CD14-positive monocyte (primary cell): ENCODE results near the gene SHPK. TPM values are rescaled to one million over a fixed set of nuclear protein-coding genes. Genes with fewer than 3 reads are reported as not detected.

Experiments used
- DNase-seq, 3 donors: peaks; one replicate each; pipeline ENCODE4 v3.0.0-alpha.2; 2011 to 2022
- H2AFZ ChIP-seq: 2 replicates; pipeline ENCODE4 v1.6.0; 2012; ENCODE audit warnings: mild to moderate bottlenecking, low read depth, low read length, inconsistent platforms; ENCODE audit not compliant: insufficient read depth, poor library complexity, severe bottlenecking
- H3K27ac ChIP-seq, 2 donors: 1 replicate in 1 of 2; 2 replicates in 1 of 2; pipeline ENCODE4 v1.5.1; 2012 to 2013; ENCODE audit warnings: low read length in 2 of 2, control low read depth in 1 of 2, inconsistent platforms in 1 of 2, low read depth in 1 of 2, mild to moderate bottlenecking in 1 of 2
- H3K27me3 ChIP-seq, 2 donors: one replicate each; pipeline versions ENCODE4 v1.6.0 to v1.6.1; 2011 to 2013; ENCODE audit warnings: low read length in 2 of 2; ENCODE audit not compliant: control insufficient read depth in 2 of 2, insufficient read depth in 2 of 2
- H3K36me3 ChIP-seq, 2 donors: replicated peaks in 1 of 2; 1 replicate in 1 of 2; 2 replicates in 1 of 2; pipeline versions ENCODE4 v1.5.1 to v1.6.1; 2012 to 2013; ENCODE audit warnings: low read length in 2 of 2, control low read depth in 1 of 2, inconsistent platforms in 1 of 2, mild to moderate bottlenecking in 1 of 2; ENCODE audit not compliant: insufficient read depth in 2 of 2, control insufficient read depth in 1 of 2
- H3K4me1 ChIP-seq, 2 donors: 1 replicate in 1 of 2; 2 replicates in 1 of 2; pipeline versions ENCODE4 v1.5.1 to v1.6.1; 2012 to 2013; ENCODE audit warnings: low read length in 2 of 2, control low read depth in 1 of 2, inconsistent platforms in 1 of 2, mild to moderate bottlenecking in 1 of 2, moderate library complexity in 1 of 2; ENCODE audit not compliant: insufficient read depth in 2 of 2, control insufficient read depth in 1 of 2
- H3K4me2 ChIP-seq: replicated peaks from 2 replicates; pipeline ENCODE3; 2012; ENCODE audit warnings: low read length, moderate library complexity, mild to moderate bottlenecking; ENCODE audit not compliant: poor library complexity, severe bottlenecking; ENCODE audit errors: extremely low read depth
- H3K4me3 ChIP-seq, 3 experiments: fragments of 200-600 bp in 1 of 3; sonication (generic) in 1 of 3; replicated peaks in 1 of 3; 1 replicate in 2 of 3; 2 replicates in 1 of 3; pipeline ENCODE4 v1.5.1; 2011 to 2013; ENCODE audit warnings: low read length in 3 of 3, mild to moderate bottlenecking in 3 of 3, control low read depth in 2 of 3, low read depth in 2 of 3, inconsistent platforms in 1 of 3, moderate library complexity in 1 of 3
- H3K79me2 ChIP-seq: 2 replicates; pipeline ENCODE4 v1.6.0; 2012; ENCODE audit warnings: mild to moderate bottlenecking, control low read depth, inconsistent platforms, low read length, moderate library complexity; ENCODE audit not compliant: insufficient read depth
- H3K9ac ChIP-seq: 2 replicates; pipeline ENCODE4 v1.6.0; 2017; ENCODE audit warnings: low read length, mild to moderate bottlenecking; ENCODE audit not compliant: insufficient read depth, poor library complexity, severe bottlenecking
- H3K9me3 ChIP-seq, 2 donors: replicated peaks in 1 of 2; 1 replicate in 1 of 2; 2 replicates in 1 of 2; pipeline versions ENCODE4 v1.5.1 to v1.6.1; 2012 to 2013; ENCODE audit warnings: low read length in 2 of 2, control low read depth in 1 of 2; ENCODE audit not compliant: control insufficient read depth in 1 of 2, insufficient read depth in 1 of 2
- H4K20me1 ChIP-seq: 2 replicates; pipeline ENCODE4 v1.6.0; 2012; ENCODE audit warnings: mild to moderate bottlenecking, low read length, control low read depth, moderate library complexity; ENCODE audit not compliant: insufficient read depth
- H3K27ac Mint-ChIP-seq, 7 donors: one replicate each; pipeline ENCODE4 v1.8.0; 2020; ENCODE audit warnings: mild to moderate bottlenecking in 7 of 7, mixed read lengths in 7 of 7, moderate library complexity in 6 of 7, inconsistent platforms in 2 of 7
- H3K27me3 Mint-ChIP-seq, 3 donors: one replicate each; pipeline ENCODE4 v1.8.0; 2021 to 2022; ENCODE audit warnings: low read depth in 3 of 3, mild to moderate bottlenecking in 3 of 3, mixed read lengths in 3 of 3, moderate library complexity in 3 of 3, inconsistent platforms in 1 of 3
- H3K36me3 Mint-ChIP-seq, 2 donors: one replicate each; pipeline ENCODE4 v1.8.0; 2020; ENCODE audit warnings: mixed read lengths in 2 of 2, inconsistent platforms in 1 of 2, mild to moderate bottlenecking in 1 of 2
- H3K4me1 Mint-ChIP-seq: one replicate; pipeline ENCODE4 v1.8.0; 2020; ENCODE audit warnings: mild to moderate bottlenecking, mixed read lengths
- H3K4me3 Mint-ChIP-seq, 2 donors: one replicate each; pipeline ENCODE4 v1.8.0; 2020; ENCODE audit warnings: mild to moderate bottlenecking in 2 of 2, mixed read lengths in 2 of 2, moderate library complexity in 1 of 2
- H3K9me3 Mint-ChIP-seq, 7 donors: one replicate each; pipeline ENCODE4 v1.8.0; 2020 to 2022; ENCODE audit warnings: mixed read lengths in 7 of 7, mild to moderate bottlenecking in 6 of 7, moderate library complexity in 6 of 7, inconsistent platforms in 2 of 7
- WGBS: methylation state at CpG from one replicate; pipeline ENCODE4 v1.1.5; 2013; ENCODE audit warnings: missing lambda C conversion rate; ENCODE audit not compliant: insufficient coverage; 5-methylcytosine and 5-hydroxymethylcytosine counted together
- intact Hi-C, 2 donors: fragments of 100-400 bp; cut with micrococcal nuclease; formaldehyde crosslinking; loops; one replicate each; pipeline versions ENCODE4 v1.15.0 to v1.15.1; 2023
- polyA plus RNA-seq, 3 donors: library from polyadenylated mRNA; depleted of rRNA in 1 of 3; unstranded in 2 of 3; stranded (reverse) in 1 of 3; fragments of 300-500 nt in 2 of 3; fragments of >200 nt in 1 of 3; fragmentation: Illumina TruSeq in 2 of 3; gene quantifications; 1 replicate in 2 of 3; 2 replicates in 1 of 3; pipeline ENCODE4 v1.2.3, GENCODE V29; 2012 to 2021
- TF ChIP-seq, protein P1 (sequence below): fragments of 200-600 bp; IDR thresholded peaks from one replicate; pipeline ENCODE4 v1.8.0; 2022; ENCODE audit warnings: antibody characterized with exemption, mild to moderate bottlenecking

The SHPK gene
- polyA plus RNA-seq, 3 donors: 4.3 to 4.6 (median 4.6) TPM

DNA sequence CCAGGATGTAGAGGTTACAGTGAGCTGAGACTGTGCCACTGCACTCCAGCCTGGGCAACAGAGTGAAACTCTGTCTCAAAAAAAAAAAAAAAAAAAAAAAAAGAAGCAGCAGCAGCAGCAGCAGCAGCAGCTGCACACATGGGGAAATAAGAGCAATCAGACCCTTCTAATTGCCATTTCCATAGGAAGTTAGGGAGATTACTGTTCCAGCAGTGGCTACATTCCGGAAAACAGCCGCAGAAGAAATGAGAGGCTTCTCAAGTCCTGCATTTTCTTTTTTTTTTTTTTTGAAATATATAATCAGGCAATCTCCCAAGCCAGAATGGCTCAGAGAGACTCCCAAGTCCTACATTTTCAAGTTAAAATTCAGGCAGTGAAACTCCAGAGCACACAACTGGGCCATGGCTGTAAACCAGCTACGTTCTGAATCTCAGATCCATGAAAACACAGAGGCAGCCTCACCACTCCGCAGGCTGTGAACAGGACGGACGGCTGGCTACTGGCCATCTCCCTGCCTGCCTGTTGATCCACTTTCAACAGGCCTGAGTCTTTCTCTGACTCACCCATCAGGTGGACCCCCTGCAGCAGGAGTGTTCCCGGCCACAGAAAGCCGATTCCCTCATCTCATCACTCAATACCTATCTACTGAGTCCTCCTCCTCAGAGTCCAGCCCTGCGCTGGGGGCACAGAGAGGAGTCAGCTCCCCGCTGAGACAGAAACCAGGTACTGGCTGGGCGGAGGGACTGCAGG is 41.8 kb downstream of the SHPK start:
- H3K27me3 Mint-ChIP-seq: no peaks in the 10 kb centered on the region
- DNase-seq: no peak
- no peak overlapping the region for H3K27ac Mint-ChIP-seq
- no peak overlapping the region for H3K4me2 ChIP-seq
- no peak overlapping the region for H2AFZ ChIP-seq
- no peaks in the 10 kb centered on the region for H3K9me3 ChIP-seq
- peak overlapping the region in 1 of 2 donors; percentile 20 for H3K4me3 Mint-ChIP-seq
- WGBS: 95% methylated on average over 5 of the region's 11 CpGs
- H3K79me2 ChIP-seq: no peaks in the 10 kb centered on the region
- TF ChIP-seq, protein P1, sequence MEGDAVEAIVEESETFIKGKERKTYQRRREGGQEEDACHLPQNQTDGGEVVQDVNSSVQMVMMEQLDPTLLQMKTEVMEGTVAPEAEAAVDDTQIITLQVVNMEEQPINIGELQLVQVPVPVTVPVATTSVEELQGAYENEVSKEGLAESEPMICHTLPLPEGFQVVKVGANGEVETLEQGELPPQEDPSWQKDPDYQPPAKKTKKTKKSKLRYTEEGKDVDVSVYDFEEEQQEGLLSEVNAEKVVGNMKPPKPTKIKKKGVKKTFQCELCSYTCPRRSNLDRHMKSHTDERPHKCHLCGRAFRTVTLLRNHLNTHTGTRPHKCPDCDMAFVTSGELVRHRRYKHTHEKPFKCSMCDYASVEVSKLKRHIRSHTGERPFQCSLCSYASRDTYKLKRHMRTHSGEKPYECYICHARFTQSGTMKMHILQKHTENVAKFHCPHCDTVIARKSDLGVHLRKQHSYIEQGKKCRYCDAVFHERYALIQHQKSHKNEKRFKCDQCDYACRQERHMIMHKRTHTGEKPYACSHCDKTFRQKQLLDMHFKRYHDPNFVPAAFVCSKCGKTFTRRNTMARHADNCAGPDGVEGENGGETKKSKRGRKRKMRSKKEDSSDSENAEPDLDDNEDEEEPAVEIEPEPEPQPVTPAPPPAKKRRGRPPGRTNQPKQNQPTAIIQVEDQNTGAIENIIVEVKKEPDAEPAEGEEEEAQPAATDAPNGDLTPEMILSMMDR: no peak
- no peak overlapping the region for H3K9ac ChIP-seq
- no peaks in the 10 kb centered on the region for H3K4me1 Mint-ChIP-seq
- H3K4me3 ChIP-seq: no peak overlapping the region
- no peaks in the 10 kb centered on the region for H3K9me3 Mint-ChIP-seq
- H3K27me3 ChIP-seq: no peaks in the 10 kb centered on the region
- H3K36me3 Mint-ChIP-seq: peaks cover 14 to 15% of the 10 kb centered on the region in 2 donors
- no peaks in the 10 kb centered on the region for H3K4me1 ChIP-seq
- intact Hi-C loops: no loop called here
- H4K20me1 ChIP-seq: no peaks in the 10 kb centered on the region
- peaks cover 11 to 15% of the 10 kb centered on the region in 2 donors for H3K36me3 ChIP-seq
- no peak overlapping the region for H3K27ac ChIP-seq

DNA sequence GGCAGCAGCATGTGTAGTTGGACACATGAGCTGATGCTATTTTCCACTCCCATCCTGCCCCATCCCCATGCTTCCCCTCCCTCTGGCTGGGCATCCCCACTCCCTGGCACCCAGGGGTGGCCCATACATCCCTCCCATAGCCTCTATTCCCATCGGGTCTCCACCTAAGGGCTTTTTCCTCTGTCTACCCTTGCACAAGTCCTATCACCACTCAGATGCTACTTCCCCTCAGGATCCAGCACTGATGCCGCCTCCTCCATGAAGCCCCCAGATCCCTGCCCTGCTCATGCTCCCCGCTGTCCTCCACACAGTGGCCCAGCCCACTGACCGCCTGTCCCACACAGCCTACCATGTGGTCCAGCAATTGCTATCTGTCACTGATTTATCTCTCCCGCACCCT is 42.7 kb downstream of the SHPK start:
- Histone ChIP-seq H2AFZ (no peak overlapping the region), H3K27me3 (no peaks in the 10 kb centered on the region), H3K4me1 (no peaks in the 10 kb centered on the region), H3K4me2 (no peak overlapping the region), H3K79me2 (no peaks in the 10 kb centered on the region), H4K20me1 (no peaks in the 10 kb centered on the region), H3K36me3 (peaks cover 15 to 16% of the 10 kb centered on the region in 2 donors), H3K9me3 (no peaks in the 10 kb centered on the region), H3K9ac (no peak overlapping the region), H3K4me3 (no peak overlapping the region), H3K27ac (no peak overlapping the region)
- no peak for DNase-seq
- intact Hi-C loops: no loop called here
- Mint-ChIP-seq H3K9me3 (no peaks in the 10 kb centered on the region), H3K27ac (no peak overlapping the region), H3K36me3 (peaks cover 15 to 16% of the 10 kb centered on the region in 2 donors), H3K4me1 (no peaks in the 10 kb centered on the region), H3K27me3 (no peaks in the 10 kb centered on the region), H3K4me3 (no peak overlapping the region)
- TF ChIP-seq, protein P1: no peak
- WGBS: 100% methylated on average over 5 of the region's 5 CpGs
